Ovary (tissue), 3 donors: ENCODE data around the gene CD14.

Experiments used
- CTCF ChIP-seq, 3 donors: fragments of 450-650 bp in 2 of 3; fragments of 200-600 bp in 1 of 3; IDR thresholded peaks; one replicate each; pipeline versions ENCODE4 v1.5.1 to v1.8.0; 2016 to 2022; ENCODE audit warnings: antibody characterized with exemption in 3 of 3, mild to moderate bottlenecking in 1 of 3
- POLR2A ChIP-seq: fragments of 450-650 bp; IDR thresholded peaks from one replicate; pipeline ENCODE4 v1.6.1; 2017; ENCODE audit warnings: antibody characterized with exemption, mild to moderate bottlenecking, moderate library complexity
- donor health status: DM: no; HTN: no; CAD: no.

DNA sequence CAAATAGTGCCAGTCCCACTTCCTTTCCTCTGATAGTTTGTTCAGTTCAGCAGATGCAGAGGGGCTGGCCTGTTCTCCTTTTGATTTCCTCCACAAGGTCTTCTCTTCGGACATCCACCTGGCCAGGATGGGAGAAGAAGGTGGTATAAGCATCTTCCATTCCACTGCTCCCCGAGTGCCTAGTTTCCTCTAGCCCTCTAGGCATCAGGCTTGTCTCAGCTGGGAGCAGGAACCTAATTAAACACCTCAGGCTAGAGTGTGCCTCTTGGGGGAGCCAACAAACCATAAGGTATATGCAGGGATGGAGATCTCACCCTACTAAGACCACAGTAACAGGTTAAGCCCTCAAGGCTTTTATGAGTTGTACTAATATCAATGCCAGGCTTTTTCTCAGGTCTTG, 41.2 kb upstream of the CD14 start:
- TF ChIP-seq CTCF (IDR thresholded peaks at IDR 0.05) (no peak), POLR2A (no peak)
